Uterus (tissue), 2 donors: ENCODE results near the gene MED8.

Experiments used
- POLR2A ChIP-seq, 2 donors: fragments of 450-650 bp; IDR thresholded peaks; one replicate each; pipeline ENCODE4 v1.6.1; 2016; ENCODE audit warnings: antibody characterized with exemption in 2 of 2, mild to moderate bottlenecking in 1 of 2, moderate library complexity in 1 of 2
- TF ChIP-seq, protein P1 (sequence below), 4 experiments: fragments of 200-600 bp in 2 of 4; fragments of 450-650 bp in 2 of 4; sonication (generic) in 2 of 4; IDR thresholded peaks; one replicate each; pipeline ENCODE4 v1.5.1; 2016 to 2019; ENCODE audit warnings: antibody characterized with exemption in 4 of 4, mild to moderate bottlenecking in 2 of 4, moderate library complexity in 1 of 4

- TF ChIP-seq POLR2A (IDR thresholded peaks at IDR 0.05) = no peak
- TF ChIP-seq, protein P1, sequence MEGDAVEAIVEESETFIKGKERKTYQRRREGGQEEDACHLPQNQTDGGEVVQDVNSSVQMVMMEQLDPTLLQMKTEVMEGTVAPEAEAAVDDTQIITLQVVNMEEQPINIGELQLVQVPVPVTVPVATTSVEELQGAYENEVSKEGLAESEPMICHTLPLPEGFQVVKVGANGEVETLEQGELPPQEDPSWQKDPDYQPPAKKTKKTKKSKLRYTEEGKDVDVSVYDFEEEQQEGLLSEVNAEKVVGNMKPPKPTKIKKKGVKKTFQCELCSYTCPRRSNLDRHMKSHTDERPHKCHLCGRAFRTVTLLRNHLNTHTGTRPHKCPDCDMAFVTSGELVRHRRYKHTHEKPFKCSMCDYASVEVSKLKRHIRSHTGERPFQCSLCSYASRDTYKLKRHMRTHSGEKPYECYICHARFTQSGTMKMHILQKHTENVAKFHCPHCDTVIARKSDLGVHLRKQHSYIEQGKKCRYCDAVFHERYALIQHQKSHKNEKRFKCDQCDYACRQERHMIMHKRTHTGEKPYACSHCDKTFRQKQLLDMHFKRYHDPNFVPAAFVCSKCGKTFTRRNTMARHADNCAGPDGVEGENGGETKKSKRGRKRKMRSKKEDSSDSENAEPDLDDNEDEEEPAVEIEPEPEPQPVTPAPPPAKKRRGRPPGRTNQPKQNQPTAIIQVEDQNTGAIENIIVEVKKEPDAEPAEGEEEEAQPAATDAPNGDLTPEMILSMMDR (IDR thresholded peaks at IDR 0.05) = no peak
Observed at GRCh38 chr1:43357251-43357650, 32.3 kb downstream of the MED8 start.
